Immature natural killer cell (primary cell): ENCODE measurements around the gene FOXL2. TPM values are rescaled to one million over a fixed set of nuclear protein-coding genes. Genes with fewer than 3 reads are reported as not detected.

Source experiments
- DNase-seq, 3 donors: peaks; one replicate each; pipeline ENCODE4 v3.0.0; 2022; ENCODE audit warnings: mixed read lengths in 1 of 3
- H3K27ac Mint-ChIP-seq, 6 donors: one replicate each; pipeline ENCODE4 v1.8.0; 2020; ENCODE audit warnings: mixed read lengths in 6 of 6, mild to moderate bottlenecking in 5 of 6, inconsistent platforms in 4 of 6, moderate library complexity in 3 of 6
- H3K27me3 Mint-ChIP-seq, 3 donors: one replicate each; pipeline ENCODE4 v1.8.0; 2020 to 2021; ENCODE audit warnings: low read depth in 3 of 3, mild to moderate bottlenecking in 3 of 3, mixed read lengths in 3 of 3, moderate library complexity in 3 of 3, inconsistent platforms in 1 of 3
- H3K36me3 Mint-ChIP-seq, 3 donors: one replicate each; pipeline ENCODE4 v1.8.0; 2020; ENCODE audit warnings: mixed read lengths in 3 of 3, inconsistent platforms in 2 of 3, mild to moderate bottlenecking in 2 of 3
- H3K4me1 Mint-ChIP-seq, 2 donors: one replicate each; pipeline ENCODE4 v1.8.0; 2020; ENCODE audit warnings: inconsistent platforms in 2 of 2, mild to moderate bottlenecking in 2 of 2, mixed read lengths in 2 of 2, moderate library complexity in 1 of 2
- H3K4me3 Mint-ChIP-seq, 5 donors: one replicate each; pipeline ENCODE4 v1.8.0; 2020; ENCODE audit warnings: mild to moderate bottlenecking in 5 of 5, mixed read lengths in 5 of 5, inconsistent platforms in 3 of 5, moderate library complexity in 3 of 5
- H3K9me3 Mint-ChIP-seq, 6 donors: one replicate each; pipeline ENCODE4 v1.8.0; 2020; ENCODE audit warnings: mild to moderate bottlenecking in 6 of 6, mixed read lengths in 6 of 6, inconsistent platforms in 4 of 6, moderate library complexity in 3 of 6
- polyA plus RNA-seq, 3 donors: library from polyadenylated mRNA; unstranded; fragments of 300-500 nt; fragmentation: Illumina TruSeq; gene quantifications; one replicate each; pipeline ENCODE4 v1.2.3, GENCODE V29; 2021

Gene FOXL2
- polyA plus RNA-seq, 3 donors from 2014 or later: not detected

DNA sequence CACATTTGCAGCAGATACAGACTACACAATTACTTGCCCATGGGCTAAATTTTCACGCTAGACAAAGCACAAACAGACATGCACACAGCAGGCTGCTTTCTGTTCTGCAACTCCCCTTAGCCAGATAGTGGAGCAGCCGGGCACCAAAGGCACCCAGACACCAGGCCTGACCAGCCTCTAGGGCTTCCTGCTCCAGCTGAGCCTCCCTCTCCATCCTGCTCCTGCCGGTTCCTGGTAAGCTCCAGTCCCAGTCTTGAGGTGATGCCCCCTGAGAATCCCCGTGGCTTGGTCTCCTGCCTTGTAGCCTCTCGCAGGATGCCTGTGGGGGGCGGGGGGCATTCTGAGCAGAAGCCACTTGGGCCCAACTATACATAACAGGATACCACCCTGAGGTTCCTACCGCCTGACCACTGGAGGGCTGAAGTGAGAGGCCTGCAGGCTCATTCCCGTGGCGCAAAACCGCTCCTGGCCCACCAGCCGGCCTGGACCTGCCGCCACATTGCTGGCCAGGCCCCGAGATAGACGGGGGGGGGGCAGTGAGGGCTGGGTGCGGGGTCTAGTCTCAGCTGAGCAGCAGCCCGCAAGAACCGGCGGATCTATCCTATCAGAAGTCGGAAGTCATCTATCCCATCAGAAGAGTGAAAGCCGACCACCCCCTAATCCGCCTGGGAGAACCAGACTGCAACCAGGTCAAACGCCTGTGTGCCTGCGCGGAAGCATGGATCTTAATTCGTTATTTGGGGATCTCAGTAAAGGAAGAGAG lies 3.9 kb downstream of the FOXL2 start:
- Mint-ChIP-seq H3K4me3 (peak overlapping the region in 2 of 5 donors; percentile 41 to 88), H3K36me3 (peaks cover 0 to 3% (median 0%) of the 10 kb centered on the region in 3 donors), H3K27ac (no peak overlapping the region), H3K4me1 (peaks cover 42 to 52% of the 10 kb centered on the region in 2 donors), H3K27me3 (peaks cover 38 to 60% (median 49%) of the 10 kb centered on the region in 3 donors), H3K9me3 (peaks cover 0 to 2% (median 0%) of the 10 kb centered on the region in 6 donors)
- no peak for DNase-seq

DNA sequence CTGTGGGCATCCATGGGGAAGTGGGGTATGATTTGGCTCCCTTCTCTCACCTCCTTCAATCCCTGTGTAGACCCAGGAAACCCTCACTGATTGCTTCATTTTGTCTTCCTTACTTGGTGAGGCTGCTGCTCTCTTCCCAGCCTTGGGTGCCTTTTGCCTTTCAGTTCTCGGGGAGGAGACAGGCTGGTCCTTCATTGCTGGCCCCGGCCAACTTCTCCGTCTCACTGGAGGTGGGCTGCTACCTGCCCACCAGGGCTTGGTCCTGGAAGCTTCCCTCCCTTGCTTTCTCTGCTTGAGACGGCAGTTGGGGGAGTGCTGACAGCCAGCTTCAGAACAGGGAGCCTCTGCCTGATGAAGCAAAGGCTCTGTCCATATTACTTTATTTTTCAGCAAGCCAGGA lies 4.7 kb downstream of the FOXL2 start:
- Mint-ChIP-seq H3K36me3 (peaks cover 0 to 3% (median 0%) of the 10 kb centered on the region in 3 donors), H3K27ac (no peak overlapping the region), H3K27me3 (peaks cover 33 to 58% (median 48%) of the 10 kb centered on the region in 3 donors), H3K4me3 (no peak overlapping the region), H3K4me1 (peaks cover 45 to 49% of the 10 kb centered on the region in 2 donors), H3K9me3 (peaks cover 0 to 2% (median 0%) of the 10 kb centered on the region in 6 donors)
- DNase-seq: no peak

DNA sequence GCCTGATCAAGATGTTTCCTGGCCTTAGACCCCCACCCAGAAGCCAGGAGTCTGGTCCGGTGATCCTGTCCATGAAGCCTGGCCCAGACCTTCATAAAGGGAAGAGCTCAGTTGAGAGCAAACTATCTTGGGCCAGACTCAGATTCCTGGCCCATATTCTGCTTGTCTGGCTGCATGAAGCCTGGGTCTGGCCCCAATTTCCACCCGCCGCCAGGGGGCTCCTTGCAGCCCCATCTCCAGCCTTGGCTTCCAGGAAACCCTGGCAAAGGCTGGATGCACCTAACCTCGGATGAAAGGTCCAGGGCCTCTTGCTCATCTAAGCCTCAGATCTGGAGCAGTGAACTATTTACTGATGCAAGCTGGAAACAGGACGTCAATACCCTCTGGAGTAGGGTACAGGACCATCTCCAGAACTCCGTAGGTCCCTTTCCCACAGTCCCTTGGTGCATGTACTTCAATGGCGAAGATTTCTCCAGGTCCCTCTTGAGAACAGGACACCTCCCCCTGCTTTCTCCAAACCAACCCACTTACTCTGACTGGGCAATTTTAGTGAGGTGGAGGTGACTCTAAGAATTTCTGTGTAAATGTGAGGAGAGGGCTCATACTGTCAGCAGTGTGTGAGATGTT lies 5.6 kb downstream of the FOXL2 start:
- H3K27ac Mint-ChIP-seq: no peak overlapping the region
- no peak for DNase-seq
- no peak overlapping the region for H3K4me3 Mint-ChIP-seq

DNA sequence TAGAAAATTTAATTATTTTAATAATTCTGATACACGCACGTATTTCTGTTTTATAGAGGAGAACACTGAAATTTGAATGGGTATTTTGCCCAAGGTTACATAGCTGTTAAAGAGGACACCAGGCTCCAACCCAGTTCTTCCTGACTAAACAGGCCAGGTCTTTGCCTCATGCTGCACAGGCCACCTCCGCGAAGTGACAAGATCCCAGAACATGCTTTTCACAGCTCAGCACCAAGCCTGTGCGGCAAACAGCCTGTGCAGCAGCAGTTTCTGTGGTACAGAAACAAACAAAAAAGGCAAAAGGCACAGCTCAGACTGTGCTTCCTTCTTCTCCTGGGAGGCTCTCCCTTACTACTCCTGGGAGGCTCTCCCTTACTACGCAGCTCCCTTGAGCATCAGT lies 6.5 kb downstream of the FOXL2 start:
- DNase-seq: no peak
- Mint-ChIP-seq H3K27ac (no peak overlapping the region), H3K4me3 (peak overlapping the region in 1 of 5 donors; percentile 29), H3K4me1 (peaks cover 54 to 63% of the 10 kb centered on the region in 2 donors), H3K36me3 (peaks cover 0 to 3% (median 0%) of the 10 kb centered on the region in 3 donors), H3K9me3 (peaks cover 0 to 4% (median 0%) of the 10 kb centered on the region in 6 donors), H3K27me3 (peaks cover 30 to 66% (median 52%) of the 10 kb centered on the region in 3 donors)

More for the DNA sequence above, 5.6 kb downstream of the FOXL2 start:
- peaks cover 0 to 2% (median 0%) of the 10 kb centered on the region in 6 donors for H3K9me3 Mint-ChIP-seq
- peaks cover 49 to 54% of the 10 kb centered on the region in 2 donors for H3K4me1 Mint-ChIP-seq
- H3K27me3 Mint-ChIP-seq: peaks cover 30 to 62% (median 49%) of the 10 kb centered on the region in 3 donors
- peaks cover 0 to 3% (median 0%) of the 10 kb centered on the region in 3 donors for H3K36me3 Mint-ChIP-seq

DNA sequence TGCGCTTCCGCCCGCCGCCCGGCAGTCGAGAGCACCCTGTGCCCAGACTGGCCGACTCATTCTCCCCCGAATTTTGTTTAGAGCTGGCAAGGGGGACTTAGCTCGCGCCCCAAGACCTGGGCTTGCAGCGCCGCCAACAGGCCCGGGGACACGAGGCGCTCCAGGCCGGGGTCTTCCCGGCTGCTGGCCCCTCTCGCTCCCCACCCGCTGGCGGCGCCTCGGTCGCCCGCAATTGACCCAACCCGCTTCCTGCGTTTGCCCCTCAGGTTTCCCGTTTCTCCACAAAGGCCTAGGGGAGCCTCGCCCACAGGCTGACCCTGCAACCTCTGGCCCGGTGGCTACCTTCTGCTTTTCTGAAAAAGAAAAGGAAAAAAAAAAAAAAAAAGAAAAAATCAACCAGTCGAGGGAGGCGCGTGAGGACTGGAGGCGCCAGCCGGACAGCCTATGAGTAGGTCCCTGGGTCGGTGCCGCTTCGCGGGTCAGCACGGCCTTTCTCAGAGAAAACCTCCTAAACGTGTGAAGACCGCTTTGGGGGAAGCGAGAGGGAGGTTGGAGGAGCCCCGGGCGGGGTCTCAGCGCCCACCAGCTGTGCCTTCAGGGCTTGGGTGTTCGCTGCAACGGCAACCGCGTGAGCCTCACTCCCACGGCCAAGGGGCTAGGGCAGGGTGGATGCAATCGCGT lies 7.2 kb downstream of the FOXL2 start:
- Mint-ChIP-seq H3K4me3 (peak overlapping the region in 4 of 5 donors; percentile 27 to 53 (median 44)), H3K4me1 (peaks cover 48 to 62% of the 10 kb centered on the region in 2 donors), H3K27me3 (peaks cover 27 to 65% (median 46%) of the 10 kb centered on the region in 3 donors), H3K9me3 (peaks cover 0 to 4% (median 0%) of the 10 kb centered on the region in 6 donors), H3K36me3 (no peaks in the 10 kb centered on the region), H3K27ac (no peak overlapping the region)
- DNase-seq: no peak

DNA sequence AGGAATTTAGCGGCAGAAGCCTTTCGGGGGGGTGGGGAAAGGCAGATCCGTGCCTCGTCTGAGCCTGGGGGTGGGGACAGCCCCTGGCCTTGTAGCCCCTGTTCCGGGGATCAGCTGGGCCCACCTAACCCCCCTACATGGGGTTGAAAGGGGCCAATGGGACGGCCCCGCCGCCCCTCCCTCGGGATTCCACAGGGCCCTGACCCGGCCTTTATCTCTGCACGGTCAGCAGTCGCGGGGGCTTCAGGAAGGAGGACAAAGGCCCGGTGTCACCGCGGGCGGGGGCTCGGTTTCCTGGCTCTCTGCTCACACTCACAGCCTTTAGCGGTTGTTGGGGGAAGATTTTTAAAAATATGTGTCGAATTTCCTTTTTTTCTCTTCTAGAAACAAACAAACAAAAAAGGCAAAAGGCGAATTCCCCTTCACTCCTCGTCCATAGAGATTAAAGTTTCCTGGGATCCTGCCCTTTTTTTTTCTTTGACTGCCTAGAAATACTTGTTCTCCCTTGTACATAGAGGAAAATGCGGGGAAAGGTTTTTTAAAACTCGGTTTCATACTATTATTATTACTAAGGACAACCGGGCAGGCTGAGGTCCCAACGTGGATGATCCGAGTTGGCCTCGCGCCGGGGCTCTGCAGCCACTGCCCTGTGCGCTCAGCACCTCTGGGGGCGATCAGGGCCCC lies 7.9 kb downstream of the FOXL2 start:
- Mint-ChIP-seq H3K9me3 (peaks cover 0 to 4% (median 0%) of the 10 kb centered on the region in 6 donors), H3K4me3 (peak overlapping the region; percentile 32 to 69 (median 47)), H3K27ac (no peak overlapping the region), H3K4me1 (peaks cover 41 to 55% of the 10 kb centered on the region in 2 donors), H3K36me3 (no peaks in the 10 kb centered on the region), H3K27me3 (peaks cover 26 to 61% (median 40%) of the 10 kb centered on the region in 3 donors)
- no peak for DNase-seq

GRCh38 chr3:138938056-138938876 lies 8.7 kb downstream of the FOXL2 start:
- Mint-ChIP-seq H3K4me3 (peak overlapping the region in 4 of 5 donors; percentile 25 to 69 (median 50)), H3K4me1 (peaks cover 38 to 48% of the 10 kb centered on the region in 2 donors), H3K27me3 (peaks cover 20 to 57% (median 32%) of the 10 kb centered on the region in 3 donors), H3K36me3 (no peaks in the 10 kb centered on the region), H3K27ac (no peak overlapping the region), H3K9me3 (peaks cover 0 to 2% (median 0%) of the 10 kb centered on the region in 6 donors)
- no peak for DNase-seq

- Mint-ChIP-seq H3K27me3 (peaks cover 17 to 53% (median 35%) of the 10 kb centered on the region in 3 donors), H3K27ac (no peak overlapping the region), H3K4me3 (peak overlapping the region in 2 of 5 donors; percentile 12 to 33), H3K4me1 (peaks cover 38 to 46% of the 10 kb centered on the region in 2 donors), H3K36me3 (no peaks in the 10 kb centered on the region), H3K9me3 (peaks cover 0 to 2% (median 0%) of the 10 kb centered on the region in 6 donors)
- no peak for DNase-seq
Measured at GRCh38 chr3:138937690-138938055, 9.3 kb downstream of the FOXL2 start.

- no peak for DNase-seq
- H3K4me1 Mint-ChIP-seq: peaks cover 38 to 46% of the 10 kb centered on the region in 2 donors
- H3K27ac Mint-ChIP-seq: no peak overlapping the region
- H3K27me3 Mint-ChIP-seq: peaks cover 16 to 47% (median 30%) of the 10 kb centered on the region in 3 donors
- H3K36me3 Mint-ChIP-seq: no peaks in the 10 kb centered on the region
- H3K9me3 Mint-ChIP-seq: peaks cover 0 to 2% (median 0%) of the 10 kb centered on the region in 6 donors
- peak overlapping the region in 4 of 5 donors; percentile 67 to 79 (median 70) for H3K4me3 Mint-ChIP-seq
Measured at GRCh38 chr3:138936741-138937689, 9.9 kb downstream of the FOXL2 start.

DNA sequence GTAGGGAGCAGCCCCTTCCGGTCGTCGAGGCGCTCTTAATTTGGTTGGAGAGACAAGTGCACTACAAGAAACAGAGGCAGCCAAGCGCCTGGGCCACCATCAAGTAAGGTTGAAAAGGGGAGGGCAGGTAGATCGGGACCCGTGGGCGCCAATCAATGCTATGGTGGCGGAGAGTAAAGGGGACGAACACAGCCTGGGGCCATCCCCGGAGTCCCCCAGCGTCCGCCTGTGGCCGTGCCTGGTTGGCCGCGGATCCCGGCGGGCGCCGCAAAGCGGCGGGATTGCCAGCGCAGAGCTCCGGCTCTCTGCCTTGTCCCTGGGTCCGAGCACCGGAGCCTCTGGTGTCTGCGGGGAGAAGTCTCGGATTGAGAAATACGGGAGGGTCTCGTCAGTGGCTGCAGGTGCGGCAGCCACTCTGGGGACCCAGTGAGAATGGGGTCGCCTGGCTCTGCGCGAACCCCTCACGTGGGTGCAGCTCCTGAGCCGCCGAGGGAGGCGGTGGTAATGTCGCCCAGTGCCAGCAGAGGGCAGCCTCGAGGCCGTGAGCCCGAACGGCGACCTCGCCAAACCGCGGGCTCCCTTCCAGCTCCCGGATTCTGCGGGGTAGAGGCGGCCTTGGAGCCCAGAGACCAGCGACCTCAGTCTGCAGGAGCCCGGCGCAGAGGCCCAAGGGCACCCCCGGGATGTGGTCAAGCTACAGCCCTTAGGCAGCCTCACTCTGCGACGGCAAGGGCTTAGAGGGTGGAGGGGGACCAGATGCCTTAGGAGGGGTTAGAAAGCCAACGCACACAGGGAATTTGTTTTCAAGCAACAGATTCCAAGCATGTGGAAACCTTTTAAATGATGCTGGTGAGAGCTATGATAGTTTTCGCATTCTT lies 10.8 kb downstream of the FOXL2 start:
- H3K27me3 Mint-ChIP-seq: peaks cover 10 to 45% (median 27%) of the 10 kb centered on the region in 3 donors
- peak; percentile 51 to 53 (median 53) for DNase-seq
- H3K4me1 Mint-ChIP-seq: peaks cover 38 to 46% of the 10 kb centered on the region in 2 donors
- peak overlapping the region; percentile 58 to 79 (median 70) for H3K4me3 Mint-ChIP-seq
- H3K9me3 Mint-ChIP-seq: peaks cover 0 to 2% (median 0%) of the 10 kb centered on the region in 6 donors
- no peaks in the 10 kb centered on the region for H3K36me3 Mint-ChIP-seq
- H3K27ac Mint-ChIP-seq: no peak overlapping the region

- peak overlapping the region; percentile 58 to 79 (median 70) for H3K4me3 Mint-ChIP-seq
- H3K36me3 Mint-ChIP-seq: no peaks in the 10 kb centered on the region
- peaks cover 8 to 38% (median 26%) of the 10 kb centered on the region in 3 donors for H3K27me3 Mint-ChIP-seq
- no peak overlapping the region for H3K27ac Mint-ChIP-seq
- peaks cover 38 to 46% of the 10 kb centered on the region in 2 donors for H3K4me1 Mint-ChIP-seq
- no peak for DNase-seq
- H3K9me3 Mint-ChIP-seq: peaks cover 0 to 2% (median 0%) of the 10 kb centered on the region in 6 donors
Measured at GRCh38 chr3:138935505-138935862, 11.5 kb downstream of the FOXL2 start.
